HepG2 (cell line): ENCODE results near the gene GSTCD. TPM values are rescaled to one million over a fixed set of nuclear protein-coding genes. Genes with fewer than 3 reads are reported as not detected.
"Not testable (repeated sequence)": the region's sequence is repeated elsewhere in the genome, so short reads cannot be mapped to it uniquely, and the experiment has no call there.

ENCODE experiments used
- ATAC-seq: fragments of 200-7000 bp; cut with Tn5 transposase; 3 replicates; pipeline ENCODE4 v1.9.1; 2020; ENCODE audit warnings: mild to moderate bottlenecking, moderate library complexity
- BruUV-seq: library from RNA; stranded (reverse); fragments of 400-500 nt; replicated peaks from 2 replicates; lab custom pipeline; 2021; lab: Mats Ljungman, UMichigan
- CTCF ChIA-PET: fragments of 300-600 bp; formaldehyde crosslinking; extraction: SDS; loops from one replicate; lab custom pipeline; 2021; ENCODE audit warnings: low total read pairs, inconsistent platforms, low intra/inter-chr PET ratio; lab: Yijun Ruan, JAX
- POLR2A ChIA-PET: fragments of 350-600 bp; sonication (Branson Sonifier 250); formaldehyde crosslinking; loops from one replicate; lab custom pipeline; 2020; ENCODE audit warnings: antibody characterized with exemption, inconsistent platforms; lab: Yijun Ruan, JAX
- DNase-seq: peaks from one replicate; pipeline ENCODE4 v3.0.0-alpha.2; 2015; ENCODE audit warnings: low spot score
- FAIRE-seq: peaks from 3 replicates; lab custom pipeline; 2011; peaks lifted over from hg19 to GRCh38; lab: Jason Lieb, UNC
- H2AFZ ChIP-seq: one replicate; pipeline ENCODE4 v1.6.1; 2011; ENCODE audit warnings: low read length, inconsistent platforms
- H3K27ac ChIP-seq: fragments of 300-600 bp; 3 replicates; pipeline ENCODE4 v1.8.0; 2011; ENCODE audit warnings: mixed run types, mild to moderate bottlenecking, mixed read lengths, low read length, inconsistent platforms; ENCODE audit not compliant: insufficient read depth; ENCODE audit errors: extremely low read length
- H3K27me3 ChIP-seq, 2 experiments: fragments of 200-600 bp in 1 of 2; 2 replicates in 1 of 2; 3 replicates in 1 of 2; pipeline versions ENCODE4 v1.6.0 to v1.8.0; 2011; ENCODE audit warnings: low read length in 2 of 2, mild to moderate bottlenecking in 2 of 2, moderate library complexity in 2 of 2, inconsistent platforms in 1 of 2; ENCODE audit not compliant: insufficient read depth in 2 of 2, control insufficient read depth in 1 of 2
- H3K36me3 ChIP-seq, 2 experiments: fragments of 200-600 bp in 1 of 2; replicated peaks in 1 of 2; 2 replicates in 1 of 2; 3 replicates in 1 of 2; pipeline versions ENCODE4 v1.5.1 to v1.8.0; 2011; ENCODE audit warnings: low read length in 2 of 2, inconsistent platforms in 1 of 2; ENCODE audit not compliant: insufficient read depth in 2 of 2, control insufficient read depth in 1 of 2
- H3K4me1 ChIP-seq: 2 replicates; pipeline ENCODE4 v1.5.1; 2012; ENCODE audit warnings: low read length, inconsistent platforms; ENCODE audit not compliant: insufficient read depth
- H3K4me2 ChIP-seq: 2 replicates; pipeline ENCODE4 v1.6.0; 2011; ENCODE audit warnings: low read depth, low read length, inconsistent platforms
- H3K4me3 ChIP-seq, 3 experiments: fragments of 200-600 bp in 1 of 3; sonication (generic), shearing (Covaris generic) in 1 of 3; replicated peaks in 1 of 3; 2 replicates each; pipeline ENCODE4 v1.5.1; 2011 to 2016; ENCODE audit warnings: low read length in 3 of 3, inconsistent platforms in 2 of 3, low read depth in 2 of 3, mild to moderate bottlenecking in 2 of 3, control low read depth in 1 of 3, mixed read lengths in 1 of 3; ENCODE audit not compliant: insufficient read depth in 1 of 3
- H3K79me2 ChIP-seq: one replicate; pipeline ENCODE4 v1.6.1; 2011; ENCODE audit warnings: low read length, inconsistent platforms; ENCODE audit not compliant: insufficient read depth
- H3K9ac ChIP-seq: 2 replicates; pipeline ENCODE4 v1.6.0; 2011; ENCODE audit warnings: mild to moderate bottlenecking, low read depth, low read length, inconsistent platforms; ENCODE audit not compliant: insufficient read depth
- H3K9me3 ChIP-seq: 2 replicates; pipeline ENCODE4 v1.5.1; 2012; ENCODE audit warnings: mild to moderate bottlenecking, low read length
- H4K20me1 ChIP-seq: 2 replicates; pipeline ENCODE4 v1.6.0; 2011; ENCODE audit warnings: inconsistent platforms, mild to moderate bottlenecking, low read length, moderate library complexity; ENCODE audit not compliant: insufficient read depth
- CHD4 ChIP-seq: fragments of 200-600 bp; sonication (generic); IDR thresholded peaks from 2 replicates; pipeline ENCODE4 v1.7.0; 2017; ENCODE audit warnings: mild to moderate bottlenecking, low read length, borderline replicate concordance
- U2AF2 ChIP-seq: fragments of 200-400 bp; formaldehyde crosslinking; IDR thresholded peaks from 2 replicates; pipeline ENCODE4 v1.6.1; 2017; ENCODE audit warnings: low read depth, mild to moderate bottlenecking, low read length
- ZNF224 ChIP-seq: sonication (generic); formaldehyde crosslinking; IDR thresholded peaks from 2 replicates; pipeline ENCODE4 v1.5.0; 2020; ENCODE audit warnings: mild to moderate bottlenecking, missing genetic modification reagents
- ZNF225 ChIP-seq: sonication (generic); formaldehyde crosslinking; IDR thresholded peaks from 2 replicates; pipeline ENCODE4 v1.4.0; 2020; ENCODE audit warnings: mild to moderate bottlenecking, missing genetic modification reagents
- ZNF782 ChIP-seq: sonication (generic); formaldehyde crosslinking; IDR thresholded peaks from 2 replicates; pipeline ENCODE4 v1.4.0; 2020; ENCODE audit warnings: missing genetic modification reagents, mild to moderate bottlenecking, borderline replicate concordance
- WGBS: methylation state at CpG from one replicate; pipeline ENCODE4 v1.1.6; 2017; ENCODE audit warnings: low lambda C conversion rate; 5-methylcytosine and 5-hydroxymethylcytosine counted together
- in situ Hi-C: cut with HindIII; loops from 2 replicates; pipeline ENCODE4 v1.10.0; 2017; ENCODE audit warnings: low pct_unique_long_range_greater_than_20kb; ENCODE audit not compliant: extremely low pct_ligation_motif_present
- intact Hi-C: fragments of 100-400 bp; cut with micrococcal nuclease; formaldehyde crosslinking; loops from one replicate; pipeline ENCODE4 v1.10.0; 2022; ENCODE audit not compliant: unreplicated experiment
- polyA plus RNA-seq, 8 experiments: library from polyadenylated mRNA; depleted of rRNA in 3 of 8; stranded (reverse) in 7 of 8; unstranded in 1 of 8; fragments of >200 nt; fragmentation: Illumina TruSeq in 4 of 8; extraction: Trizol in 4 of 8; gene quantifications; 2 replicates each; pipeline versions ENCODE4 v1.2.1 to v1.2.3, GENCODE V29; 2011 to 2016; ENCODE audit warnings: low read depth in 4 of 8, missing spikeins in 1 of 8, mixed read lengths in 1 of 8; ENCODE audit not compliant: insufficient read depth in 1 of 8
- total RNA-seq, 5 experiments: library from RNA; depleted of rRNA; stranded (reverse); fragments of >200 nt; fragmentation: Illumina TruSeq; extraction: Trizol; gene quantifications; 2 replicates each; pipeline ENCODE4 v1.2.3, GENCODE V29; 2016; ENCODE audit warnings: low read depth in 1 of 5
- TF ChIP-seq, protein P1 (sequence below): sonication (generic); formaldehyde crosslinking; IDR thresholded peaks from 2 replicates; pipeline ENCODE4 v1.4.0; 2020; ENCODE audit warnings: missing genetic modification reagents
- TF ChIP-seq, protein P2 (sequence below): sonication (generic); formaldehyde crosslinking; IDR thresholded peaks from 2 replicates; pipeline ENCODE4 v1.9.0; 2022; ENCODE audit warnings: low read depth, missing genetic modification reagents

GSTCD gene
- total and polyA plus RNA-seq, 2 of the 13 experiments (the other 11 are each of a cell fraction or from before 2014, with no cell fraction given) = 7.9 to 30.8 TPM

DNA sequence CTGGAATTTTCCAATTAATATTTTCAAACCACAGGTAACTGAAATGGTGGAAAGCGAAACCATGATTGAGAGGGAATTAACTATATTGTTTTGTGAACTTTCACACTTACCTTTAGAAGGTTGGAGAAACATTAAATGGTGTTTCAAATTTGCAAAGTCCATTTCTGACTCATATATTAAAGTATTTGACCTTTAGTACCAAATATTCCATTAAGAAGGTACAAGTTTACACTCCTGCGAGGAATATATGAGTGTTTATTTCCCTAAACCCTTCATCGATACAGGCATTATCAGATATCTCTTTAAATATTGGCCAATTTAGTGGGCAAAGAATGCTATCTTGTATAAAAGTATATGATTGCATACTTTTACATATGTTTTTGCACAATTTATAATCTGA lies 142.6 kb downstream of the GSTCD start:
- no peak for FAIRE-seq
- no peak overlapping the region for H2AFZ ChIP-seq
- intact Hi-C loops (no loop called here), in situ Hi-C loops (no loop called here)
- H3K27me3 ChIP-seq = no peaks in the 10 kb centered on the region; a peak in 1 of 5 replicates
- peak; percentile 23; the same call in 1 of the 3 replicates for ATAC-seq
- no peaks in the 10 kb centered on the region for H3K36me3 ChIP-seq
- H4K20me1 ChIP-seq = no peaks in the 10 kb centered on the region
- H3K4me3 ChIP-seq = no peak overlapping the region
- DNase-seq = peak; percentile 3
- ChIA-PET POLR2A (no interaction called here), CTCF (no interaction called here)
- BruUV-seq = no TSS peak
- peaks cover 9% of the 10 kb centered on the region for H3K4me1 ChIP-seq
- no peak overlapping the region for H3K27ac ChIP-seq
- no peak overlapping the region for H3K9ac ChIP-seq
- no peaks in the 10 kb centered on the region for H3K79me2 ChIP-seq
- H3K9me3 ChIP-seq = no peaks in the 10 kb centered on the region
- WGBS = 78% methylated on average over 3 of the region's 3 CpGs
- no peak overlapping the region for H3K4me2 ChIP-seq
- TF ChIP-seq U2AF2 (no peak), ZNF225 (no peak), ZNF782 (no peak), CHD4 (no peak), ZNF224 (CRISPR knock-in tag) (no peak)
- TF ChIP-seq, protein P1, sequence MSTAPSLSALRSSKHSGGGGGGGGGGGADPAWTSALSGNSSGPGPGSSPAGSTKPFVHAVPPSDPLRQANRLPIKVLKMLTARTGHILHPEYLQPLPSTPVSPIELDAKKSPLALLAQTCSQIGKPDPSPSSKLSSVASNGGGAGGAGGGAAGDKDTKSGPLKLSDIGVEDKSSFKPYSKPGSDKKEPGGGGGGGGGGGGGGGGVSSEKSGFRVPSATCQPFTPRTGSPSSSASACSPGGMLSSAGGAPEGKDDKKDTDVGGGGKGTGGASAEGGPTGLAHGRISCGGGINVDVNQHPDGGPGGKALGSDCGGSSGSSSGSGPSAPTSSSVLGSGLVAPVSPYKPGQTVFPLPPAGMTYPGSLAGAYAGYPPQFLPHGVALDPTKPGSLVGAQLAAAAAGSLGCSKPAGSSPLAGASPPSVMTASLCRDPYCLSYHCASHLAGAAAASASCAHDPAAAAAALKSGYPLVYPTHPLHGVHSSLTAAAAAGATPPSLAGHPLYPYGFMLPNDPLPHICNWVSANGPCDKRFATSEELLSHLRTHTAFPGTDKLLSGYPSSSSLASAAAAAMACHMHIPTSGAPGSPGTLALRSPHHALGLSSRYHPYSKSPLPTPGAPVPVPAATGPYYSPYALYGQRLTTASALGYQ (CRISPR knock-in tag) = no peak
- TF ChIP-seq, protein P2, sequence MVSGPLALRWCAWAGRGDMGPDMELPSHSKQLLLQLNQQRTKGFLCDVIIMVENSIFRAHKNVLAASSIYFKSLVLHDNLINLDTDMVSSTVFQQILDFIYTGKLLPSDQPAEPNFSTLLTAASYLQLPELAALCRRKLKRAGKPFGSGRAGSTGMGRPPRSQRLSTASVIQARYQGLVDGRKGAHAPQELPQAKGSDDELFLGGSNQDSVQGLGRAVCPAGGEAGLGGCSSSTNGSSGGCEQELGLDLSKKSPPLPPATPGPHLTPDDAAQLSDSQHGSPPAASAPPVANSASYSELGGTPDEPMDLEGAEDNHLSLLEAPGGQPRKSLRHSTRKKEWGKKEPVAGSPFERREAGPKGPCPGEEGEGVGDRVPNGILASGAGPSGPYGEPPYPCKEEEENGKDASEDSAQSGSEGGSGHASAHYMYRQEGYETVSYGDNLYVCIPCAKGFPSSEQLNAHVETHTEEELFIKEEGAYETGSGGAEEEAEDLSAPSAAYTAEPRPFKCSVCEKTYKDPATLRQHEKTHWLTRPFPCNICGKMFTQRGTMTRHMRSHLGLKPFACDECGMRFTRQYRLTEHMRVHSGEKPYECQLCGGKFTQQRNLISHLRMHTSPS (CRISPR knock-in tag) = no peak

DNA sequence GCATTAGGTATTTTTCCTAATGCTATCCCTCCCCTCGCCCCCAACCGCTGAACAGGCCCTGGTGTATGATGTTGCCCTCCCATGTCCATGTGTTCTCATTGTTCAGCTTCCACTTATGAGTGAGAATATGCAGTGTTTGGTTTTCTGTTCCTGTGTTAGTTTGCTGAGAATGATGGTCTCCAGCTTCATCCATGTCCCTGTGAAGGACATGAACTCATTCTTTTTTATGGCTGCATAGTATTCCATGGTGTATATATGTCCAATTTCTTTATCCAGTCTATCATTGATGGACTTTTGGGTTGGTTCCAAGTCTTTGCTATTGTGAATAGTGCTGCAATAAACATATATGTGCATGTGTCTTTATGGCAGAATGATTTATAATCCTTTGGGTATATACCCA lies 143.6 kb downstream of the GSTCD start:
- H3K27ac ChIP-seq, CTCF ChIA-PET, FAIRE-seq, ATAC-seq, H3K9ac ChIP-seq, H3K79me2 ChIP-seq, H2AFZ ChIP-seq, DNase-seq, H3K4me3 ChIP-seq, H3K4me2 ChIP-seq, H3K36me3 ChIP-seq, in situ Hi-C loops, intact Hi-C loops, H3K4me1 ChIP-seq, H3K9me3 ChIP-seq, BruUV-seq, POLR2A ChIA-PET, H4K20me1 ChIP-seq, H3K27me3 ChIP-seq: not testable (repeated sequence)
- WGBS = 100% methylated on average over 2 of the region's 2 CpGs
